Liver (tissue), 9 donors: ENCODE measurements around the gene CACNA1S. TPM values are rescaled to one million over a fixed set of nuclear protein-coding genes. Genes with fewer than 3 reads are reported as not detected.

Source experiments
- DNase-seq: peaks from one replicate; pipeline ENCODE4 v3.0.0-alpha.2; 2017; ENCODE audit warnings: low spot score
- H3K27ac ChIP-seq, 2 donors: one replicate each; pipeline ENCODE4 v1.7.0; 2013; ENCODE audit warnings: inconsistent platforms in 2 of 2, low read length in 2 of 2, control low read depth in 1 of 2, low read depth in 1 of 2, mild to moderate bottlenecking in 1 of 2
- H3K27me3 ChIP-seq, 4 donors: one replicate each; pipeline versions ENCODE4 v1.6.1 to v1.7.0; 2013; ENCODE audit warnings: low read length in 3 of 4, inconsistent platforms in 1 of 4, mild to moderate bottlenecking in 1 of 4, moderate library complexity in 1 of 4; ENCODE audit not compliant: control insufficient read depth in 4 of 4, insufficient read depth in 4 of 4
- H3K36me3 ChIP-seq, 4 donors: one replicate each; pipeline versions ENCODE4 v1.6.1 to v1.7.0; 2013; ENCODE audit warnings: low read length in 3 of 4, mild to moderate bottlenecking in 3 of 4, low read depth in 1 of 4, moderate library complexity in 1 of 4; ENCODE audit not compliant: control insufficient read depth in 4 of 4, insufficient read depth in 3 of 4
- H3K4me1 ChIP-seq, 4 donors: one replicate each; pipeline versions ENCODE4 v1.6.1 to v1.7.0; 2013; ENCODE audit warnings: low read length in 3 of 4, mild to moderate bottlenecking in 3 of 4, moderate library complexity in 1 of 4; ENCODE audit not compliant: control insufficient read depth in 4 of 4, insufficient read depth in 4 of 4
- H3K4me3 ChIP-seq, 3 donors: one replicate each; pipeline versions ENCODE4 v1.6.1 to v1.7.0; 2013; ENCODE audit warnings: low read length in 3 of 3, control low read depth in 1 of 3, low read depth in 1 of 3, mild to moderate bottlenecking in 1 of 3
- H3K9ac ChIP-seq, 2 donors: one replicate each; pipeline ENCODE4 v1.7.0; 2013; ENCODE audit warnings: low read length in 2 of 2, mild to moderate bottlenecking in 2 of 2, moderate library complexity in 2 of 2, control low read depth in 1 of 2, low read depth in 1 of 2
- H3K9me3 ChIP-seq, 4 donors: one replicate each; pipeline versions ENCODE4 v1.6.1 to v1.7.0; 2013; ENCODE audit warnings: low read length in 3 of 4; ENCODE audit not compliant: control insufficient read depth in 4 of 4
- ATF3 ChIP-seq: IDR thresholded peaks from 2 replicates; pipeline ENCODE4 v1.6.1; 2016; ENCODE audit warnings: antibody characterized with exemption
- CTCF ChIP-seq: fragments of 150-350 bp; IDR thresholded peaks from 2 replicates; pipeline ENCODE4 v1.5.1; 2017; ENCODE audit warnings: improper control_type of control experiment, low read depth, low read length; ENCODE audit not compliant: missing input control
- EGR1 ChIP-seq, 2 donors: IDR thresholded peaks; 2 replicates each; pipeline ENCODE4 v1.6.1; 2016 to 2018; ENCODE audit warnings: antibody characterized with exemption in 2 of 2, low read depth in 2 of 2
- FOXA1 ChIP-seq: IDR thresholded peaks from 2 replicates; pipeline ENCODE4 v1.6.1; 2016; ENCODE audit warnings: antibody characterized with exemption
- GABPA ChIP-seq, 2 donors: IDR thresholded peaks in 1 of 2; conservative IDR thresholded peaks in 1 of 2; 2 replicates each; pipeline ENCODE4 v1.6.1; 2016; ENCODE audit warnings: antibody characterized with exemption in 2 of 2, mild to moderate bottlenecking in 1 of 2, moderate library complexity in 1 of 2
- HNF4A ChIP-seq, 2 donors: conservative IDR thresholded peaks; 2 replicates each; pipeline ENCODE4 v1.6.1; 2016; ENCODE audit warnings: antibody characterized with exemption in 2 of 2, mild to moderate bottlenecking in 2 of 2
- HNF4G ChIP-seq: IDR thresholded peaks from 2 replicates; pipeline ENCODE4 v1.6.1; 2016; ENCODE audit warnings: antibody characterized with exemption
- JUND ChIP-seq, 2 donors: IDR thresholded peaks; 2 replicates each; pipeline ENCODE4 v1.6.1; 2016; ENCODE audit warnings: antibody characterized with exemption in 2 of 2
- MAX ChIP-seq: IDR thresholded peaks from 2 replicates; pipeline ENCODE4 v1.6.1; 2016; ENCODE audit warnings: antibody characterized with exemption
- RAD21 ChIP-seq, 2 donors: IDR thresholded peaks; 2 replicates each; pipeline ENCODE4 v1.6.1; 2016; ENCODE audit warnings: antibody characterized with exemption in 2 of 2, mild to moderate bottlenecking in 2 of 2
- REST ChIP-seq: IDR thresholded peaks from 2 replicates; pipeline ENCODE4 v1.6.1; 2016; ENCODE audit warnings: antibody characterized with exemption, mild to moderate bottlenecking
- RXRA ChIP-seq, 2 donors: IDR thresholded peaks; 2 replicates each; pipeline ENCODE4 v1.6.1; 2017 to 2018; ENCODE audit warnings: antibody characterized with exemption in 2 of 2, mild to moderate bottlenecking in 1 of 2
- SP1 ChIP-seq: IDR thresholded peaks from 2 replicates; pipeline ENCODE4 v1.6.1; 2018; ENCODE audit warnings: antibody characterized with exemption, mild to moderate bottlenecking
- TAF1 ChIP-seq: conservative IDR thresholded peaks from 2 replicates; pipeline ENCODE4 v1.6.1; 2016; ENCODE audit warnings: antibody characterized with exemption, mild to moderate bottlenecking
- YY1 ChIP-seq: IDR thresholded peaks from 2 replicates; pipeline ENCODE4 v1.6.1; 2016; ENCODE audit warnings: antibody characterized with exemption, mild to moderate bottlenecking
- ZBTB33 ChIP-seq: IDR thresholded peaks from 2 replicates; pipeline ENCODE4 v1.6.1; 2016; ENCODE audit warnings: antibody characterized with exemption
- WGBS: extraction: QIAGEN DNeasy Blood & Tissue Kit; methylation state at CpG from one replicate; pipeline ENCODE4 v1.1.7; 2013; 5-methylcytosine and 5-hydroxymethylcytosine counted together
- polyA plus RNA-seq, 2 donors: library from polyadenylated mRNA; stranded (reverse) in 1 of 2; unstranded in 1 of 2; fragments of 200-250 nt in 1 of 2; fragments of >200 nt in 1 of 2; fragmentation: Nextera tagmentation in 1 of 2; extraction: Ambion mirVana in 1 of 2; gene quantifications; one replicate each; pipeline versions ENCODE4 v1.2.1 to v1.2.3, GENCODE V29; 2013 to 2015
- total RNA-seq, 2 donors: library from RNA; depleted of rRNA; stranded (reverse); fragments of >200 nt; gene quantifications; one replicate each; pipeline ENCODE4 v1.2.3, GENCODE V29; 2014
- donor health status: healthy.
- donor health status: healthy.
- donor health status: healthy.
- donor health status: healthy.
- donor health status: healthy.

The CACNA1S gene
- total and polyA plus RNA-seq, 4 donors = under 0.01 to 0.33 TPM; not detected in 2

- Histone ChIP-seq H3K9me3 (no peaks in the 10 kb centered on the region), H3K4me3 (no peak overlapping the region), H3K27ac (no peak overlapping the region), H3K9ac (no peak overlapping the region), H3K4me1 (no peaks in the 10 kb centered on the region), H3K27me3 (no peaks in the 10 kb centered on the region), H3K36me3 (no peaks in the 10 kb centered on the region)
- WGBS = 82% methylated on average over 9 of the region's 9 CpGs
- DNase-seq = no peak
- TF ChIP-seq YY1 = no peak
Measured at GRCh38 chr1:201125019-201125418, 12.8 kb upstream of the CACNA1S start.

- no peak for DNase-seq
- 98% methylated on average over 1 of the region's 1 CpG for WGBS
- Histone ChIP-seq H3K27ac (no peak overlapping the region), H3K27me3 (no peaks in the 10 kb centered on the region), H3K4me3 (no peak overlapping the region), H3K9me3 (no peaks in the 10 kb centered on the region), H3K9ac (no peak overlapping the region), H3K4me1 (no peaks in the 10 kb centered on the region), H3K36me3 (no peaks in the 10 kb centered on the region)
- TF ChIP-seq YY1 (no peak), ATF3 (no peak), TAF1 (no peak), SP1 (no peak), JUND (IDR thresholded peaks at IDR 0.05) (no peak), RXRA (IDR thresholded peaks at IDR 0.05) (no peak), GABPA (IDR thresholded peaks at IDR 0.05 in 1 of 2, conservative IDR thresholded peaks at IDR 0.05 in 1 of 2) (no peak), ZBTB33 (no peak), MAX (no peak), CTCF (no peak), FOXA1 (no peak), RAD21 (IDR thresholded peaks at IDR 0.05) (no peak), EGR1 (IDR thresholded peaks at IDR 0.05; ENCODE audit: low read depth in 2 of 2) (no peak)
Measured at GRCh38 chr1:201123866-201124265, 11.6 kb upstream of the CACNA1S start.

GRCh38 chr1:201122321-201122957 lies 10.2 kb upstream of the CACNA1S start:
- Histone ChIP-seq H3K36me3 (no peaks in the 10 kb centered on the region), H3K4me3 (no peak overlapping the region), H3K27ac (no peak overlapping the region), H3K9me3 (no peaks in the 10 kb centered on the region), H3K4me1 (no peaks in the 10 kb centered on the region), H3K9ac (no peak overlapping the region), H3K27me3 (no peaks in the 10 kb centered on the region)
- 92% methylated on average over 10 of the region's 10 CpGs for WGBS
- TF ChIP-seq GABPA (IDR thresholded peaks at IDR 0.05 in 1 of 2, conservative IDR thresholded peaks at IDR 0.05 in 1 of 2) (no peak), REST (no peak), HNF4A (conservative IDR thresholded peaks at IDR 0.05) (no peak), SP1 (no peak), RAD21 (IDR thresholded peaks at IDR 0.05) (no peak), YY1 (no peak), TAF1 (no peak), HNF4G (no peak), EGR1 (IDR thresholded peaks at IDR 0.05; ENCODE audit: low read depth in 2 of 2) (no peak), CTCF (no peak)
- no peak for DNase-seq
